Activated CD4-positive, alpha-beta T cell treated with anti-CD3 and anti-CD28 coated beads, Interleukin-2, amount 10 ng/mL, durations not matched to agents 24 days and 14 days (primary cell): Measurements from ENCODE around the gene VWF. TPM values are rescaled to one million over a fixed set of nuclear protein-coding genes. Genes with fewer than 3 reads are reported as not detected.

Source experiments
- DNase-seq: peaks from one replicate; pipeline ENCODE4 v3.0.0; 2022
- H3K27ac Mint-ChIP-seq: one replicate; pipeline ENCODE4 v1.8.0; 2022; ENCODE audit warnings: mild to moderate bottlenecking, mixed read lengths
- H3K27me3 Mint-ChIP-seq: one replicate; pipeline ENCODE4 v1.8.0; 2022; ENCODE audit warnings: mixed read lengths
- H3K36me3 Mint-ChIP-seq: one replicate; pipeline ENCODE4 v1.8.0; 2022; ENCODE audit warnings: low read depth, mild to moderate bottlenecking, mixed read lengths
- H3K4me1 Mint-ChIP-seq: one replicate; pipeline ENCODE4 v1.8.0; 2021; ENCODE audit warnings: mixed read lengths
- H3K4me3 Mint-ChIP-seq: one replicate; pipeline ENCODE4 v1.8.0; 2022; ENCODE audit warnings: mild to moderate bottlenecking, moderate library complexity, mixed read lengths
- H3K9me3 Mint-ChIP-seq: one replicate; pipeline ENCODE4 v1.8.0; 2021; ENCODE audit warnings: mixed read lengths
- intact Hi-C: fragments of 100-400 bp; cut with micrococcal nuclease; formaldehyde crosslinking; loops from one replicate; pipeline ENCODE4 v1.15.1; 2023
- total RNA-seq: library from RNA; stranded (reverse); gene quantifications from 2 replicates; pipeline ENCODE4 v1.2.3, GENCODE V29; 2022

Gene VWF
- total RNA-seq, 1 donor from 2014 or later = not detected

DNA sequence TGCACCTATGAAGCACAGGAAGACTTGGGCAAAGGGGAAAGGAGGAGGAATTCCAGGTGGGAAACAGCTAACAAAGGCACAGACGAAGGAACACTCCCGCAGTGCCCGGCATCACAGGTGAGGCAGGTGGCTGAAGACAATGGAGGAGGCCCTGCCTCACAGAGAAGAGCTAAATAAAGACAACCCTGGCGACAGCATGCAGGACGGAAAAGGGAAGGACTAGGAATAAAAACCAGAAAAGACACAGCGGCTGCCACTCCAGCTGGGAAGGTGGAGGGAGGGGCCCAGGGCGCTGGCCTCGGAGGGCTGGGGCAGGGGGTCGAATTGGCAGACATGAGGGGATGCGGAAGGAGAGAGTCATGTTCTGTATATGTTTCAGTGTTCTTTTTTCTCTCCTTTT, 136.4 kb downstream of the VWF start:
- H3K9me3 Mint-ChIP-seq = no peaks in the 10 kb centered on the region
- peaks cover 2% of the 10 kb centered on the region for H3K4me1 Mint-ChIP-seq
- H3K27ac Mint-ChIP-seq = no peak overlapping the region
- DNase-seq = peak; percentile 51
- H3K36me3 Mint-ChIP-seq = no peaks in the 10 kb centered on the region
- intact Hi-C loops = loop anchor here (1.0 kb wide), 2 partner anchors 52 to 297 kb away; no protein-coding TSS in a partner anchor
- peaks cover 3% of the 10 kb centered on the region for H3K27me3 Mint-ChIP-seq
- no peak overlapping the region for H3K4me3 Mint-ChIP-seq

DNA sequence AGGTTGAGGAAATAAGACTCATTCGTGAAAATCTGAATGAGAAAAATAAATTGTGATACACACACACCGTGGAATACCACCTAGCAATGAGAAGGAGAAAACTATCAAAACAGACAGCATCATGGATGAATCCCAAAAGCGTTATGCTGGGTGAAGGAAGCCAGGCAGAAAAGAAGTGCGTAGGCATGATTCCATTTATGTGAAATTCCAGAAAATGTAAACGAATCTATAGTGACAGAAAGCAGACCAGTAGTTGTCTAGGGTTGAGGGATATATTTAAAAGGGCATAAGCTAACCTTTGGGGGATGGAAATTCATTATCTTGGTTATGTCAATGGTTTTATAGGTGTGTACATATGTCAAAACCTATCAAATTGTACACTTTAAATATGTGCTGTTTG, 136.9 kb downstream of the VWF start:
- H3K4me1 Mint-ChIP-seq = peaks cover 2% of the 10 kb centered on the region
- H3K27ac Mint-ChIP-seq = no peak overlapping the region
- peaks cover 3% of the 10 kb centered on the region for H3K27me3 Mint-ChIP-seq
- no peaks in the 10 kb centered on the region for H3K36me3 Mint-ChIP-seq
- H3K4me3 Mint-ChIP-seq = no peak overlapping the region
- H3K9me3 Mint-ChIP-seq = no peaks in the 10 kb centered on the region
- intact Hi-C loops = no loop called here
- no peak for DNase-seq

GRCh38 chr12:5985471-5985870, 139.0 kb downstream of the VWF start:
- DNase-seq = no peak
- H3K4me3 Mint-ChIP-seq = no peak overlapping the region
- H3K9me3 Mint-ChIP-seq = no peaks in the 10 kb centered on the region
- H3K4me1 Mint-ChIP-seq = peaks cover 2% of the 10 kb centered on the region
- H3K36me3 Mint-ChIP-seq = no peaks in the 10 kb centered on the region
- H3K27ac Mint-ChIP-seq = no peak overlapping the region
- peaks cover 3% of the 10 kb centered on the region for H3K27me3 Mint-ChIP-seq
- intact Hi-C loops = no loop called here

DNA sequence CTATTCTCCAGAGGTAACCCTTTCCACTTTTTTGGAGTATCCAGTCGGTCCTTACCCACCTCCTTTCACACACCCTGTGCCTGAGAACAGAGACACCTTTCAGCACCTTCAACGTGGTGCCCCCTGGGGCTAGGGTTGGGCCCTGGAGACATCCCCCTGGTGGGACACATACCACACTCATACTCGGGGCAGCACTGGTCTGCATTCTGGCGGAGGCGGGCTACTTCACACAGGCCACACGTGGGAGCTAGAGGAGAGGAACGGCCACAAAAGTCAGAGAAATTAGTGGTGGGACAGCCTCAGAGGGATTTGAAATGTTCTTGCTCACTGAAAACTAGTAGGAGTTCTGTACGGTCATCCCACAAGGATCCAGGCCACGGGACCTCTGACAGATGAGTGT, 139.6 kb downstream of the VWF start:
- no peak overlapping the region for H3K27ac Mint-ChIP-seq
- DNase-seq = peak; percentile 49
- H3K9me3 Mint-ChIP-seq = no peaks in the 10 kb centered on the region
- H3K36me3 Mint-ChIP-seq = no peaks in the 10 kb centered on the region
- H3K4me1 Mint-ChIP-seq = peaks cover 2% of the 10 kb centered on the region
- peaks cover 3% of the 10 kb centered on the region for H3K27me3 Mint-ChIP-seq
- intact Hi-C loops = no loop called here
- H3K4me3 Mint-ChIP-seq = no peak overlapping the region

DNA sequence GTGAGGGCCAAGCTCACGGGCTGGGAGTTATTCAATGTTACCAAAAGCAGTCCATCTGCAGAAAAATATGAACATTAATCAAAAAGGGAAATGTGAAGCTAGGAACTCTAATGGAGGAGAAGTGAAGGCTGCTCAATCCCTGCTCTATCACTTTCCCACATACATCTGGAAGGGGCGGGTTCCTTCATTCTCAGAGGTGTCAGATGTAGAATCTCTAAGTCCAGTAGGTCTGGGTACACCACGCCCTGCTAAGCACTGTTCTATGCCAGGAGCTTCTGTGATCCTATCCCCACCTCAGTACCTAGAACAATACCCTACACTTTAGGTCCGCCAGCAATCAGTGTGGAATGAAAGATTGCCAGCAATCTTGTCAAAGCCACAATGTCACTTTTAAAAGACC, 142.4 kb downstream of the VWF start:
- intact Hi-C loops = no loop called here
- Mint-ChIP-seq H3K36me3 (no peaks in the 10 kb centered on the region), H3K4me3 (no peak overlapping the region), H3K9me3 (no peaks in the 10 kb centered on the region), H3K27ac (no peak overlapping the region), H3K27me3 (no peaks in the 10 kb centered on the region), H3K4me1 (no peaks in the 10 kb centered on the region)
- DNase-seq = peak; percentile 35

GRCh38 chr12:5977556-5977955, 146.9 kb downstream of the VWF start:
- intact Hi-C loops = no loop called here
- DNase-seq = no peak
- H3K27me3 Mint-ChIP-seq = peaks cover 2% of the 10 kb centered on the region
- no peaks in the 10 kb centered on the region for H3K4me1 Mint-ChIP-seq
- H3K9me3 Mint-ChIP-seq = no peaks in the 10 kb centered on the region
- H3K27ac Mint-ChIP-seq = no peak overlapping the region
- no peak overlapping the region for H3K4me3 Mint-ChIP-seq
- no peaks in the 10 kb centered on the region for H3K36me3 Mint-ChIP-seq

GRCh38 chr12:5976711-5977110, 147.8 kb downstream of the VWF start:
- Mint-ChIP-seq H3K27ac (no peak overlapping the region), H3K36me3 (no peaks in the 10 kb centered on the region), H3K27me3 (peaks cover 2% of the 10 kb centered on the region), H3K9me3 (no peaks in the 10 kb centered on the region), H3K4me3 (no peak overlapping the region), H3K4me1 (no peaks in the 10 kb centered on the region)
- no peak for DNase-seq
- intact Hi-C loops = no loop called here

DNA sequence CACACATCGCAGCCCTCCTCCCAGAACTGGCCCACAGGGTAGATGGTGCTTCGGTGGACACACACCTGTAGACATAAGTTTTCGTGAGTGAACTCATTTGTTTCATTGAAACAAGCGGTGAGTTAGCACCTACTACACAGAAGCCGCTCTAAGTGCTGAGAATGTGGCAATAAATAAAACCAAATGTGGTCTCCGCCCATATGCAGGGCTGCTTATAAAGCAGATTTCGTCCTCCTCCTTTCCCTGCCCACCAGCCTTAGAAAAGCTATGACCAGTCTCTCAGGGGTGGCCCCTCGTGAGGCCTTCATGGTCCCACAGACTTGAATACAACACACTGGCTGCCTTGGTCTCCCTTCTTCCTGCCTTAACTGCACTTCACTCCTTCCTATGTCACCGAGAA, 148.3 kb downstream of the VWF start:
- Mint-ChIP-seq H3K4me1 (no peaks in the 10 kb centered on the region), H3K27me3 (peaks cover 2% of the 10 kb centered on the region), H3K4me3 (no peak overlapping the region), H3K9me3 (no peaks in the 10 kb centered on the region), H3K27ac (no peak overlapping the region), H3K36me3 (no peaks in the 10 kb centered on the region)
- intact Hi-C loops = no loop called here
- DNase-seq = no peak

GRCh38 chr12:5973461-5974115, 150.9 kb downstream of the VWF start:
- no peak for DNase-seq
- Mint-ChIP-seq H3K9me3 (no peaks in the 10 kb centered on the region), H3K27ac (no peak overlapping the region), H3K4me3 (no peak overlapping the region), H3K4me1 (no peaks in the 10 kb centered on the region), H3K36me3 (no peaks in the 10 kb centered on the region), H3K27me3 (peaks cover 2% of the 10 kb centered on the region)
- intact Hi-C loops = no loop called here

DNA sequence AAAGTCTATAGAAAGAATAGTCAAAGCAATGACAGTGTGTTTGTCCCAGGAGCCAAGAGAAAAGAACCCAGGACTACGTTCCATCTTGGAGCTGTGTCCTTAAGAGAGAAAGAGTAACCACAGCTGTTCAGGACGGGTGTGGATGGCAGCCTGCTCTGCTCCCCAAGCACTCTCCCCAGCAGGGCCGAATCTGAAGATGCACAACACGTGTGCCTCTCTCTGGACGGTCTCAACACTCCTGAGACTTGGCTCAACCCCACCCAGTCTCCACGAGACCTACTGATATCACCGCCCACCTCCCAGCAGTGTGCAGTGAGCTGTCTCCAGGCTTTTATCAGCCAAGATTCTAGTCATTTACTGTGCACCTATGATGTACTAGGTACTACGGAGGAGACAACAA, 152.1 kb downstream of the VWF start:
- Mint-ChIP-seq H3K9me3 (no peaks in the 10 kb centered on the region), H3K36me3 (no peaks in the 10 kb centered on the region), H3K4me1 (no peaks in the 10 kb centered on the region), H3K27me3 (peaks cover 2% of the 10 kb centered on the region), H3K27ac (no peak overlapping the region), H3K4me3 (no peak overlapping the region)
- no peak for DNase-seq
- intact Hi-C loops = no loop called here

DNA sequence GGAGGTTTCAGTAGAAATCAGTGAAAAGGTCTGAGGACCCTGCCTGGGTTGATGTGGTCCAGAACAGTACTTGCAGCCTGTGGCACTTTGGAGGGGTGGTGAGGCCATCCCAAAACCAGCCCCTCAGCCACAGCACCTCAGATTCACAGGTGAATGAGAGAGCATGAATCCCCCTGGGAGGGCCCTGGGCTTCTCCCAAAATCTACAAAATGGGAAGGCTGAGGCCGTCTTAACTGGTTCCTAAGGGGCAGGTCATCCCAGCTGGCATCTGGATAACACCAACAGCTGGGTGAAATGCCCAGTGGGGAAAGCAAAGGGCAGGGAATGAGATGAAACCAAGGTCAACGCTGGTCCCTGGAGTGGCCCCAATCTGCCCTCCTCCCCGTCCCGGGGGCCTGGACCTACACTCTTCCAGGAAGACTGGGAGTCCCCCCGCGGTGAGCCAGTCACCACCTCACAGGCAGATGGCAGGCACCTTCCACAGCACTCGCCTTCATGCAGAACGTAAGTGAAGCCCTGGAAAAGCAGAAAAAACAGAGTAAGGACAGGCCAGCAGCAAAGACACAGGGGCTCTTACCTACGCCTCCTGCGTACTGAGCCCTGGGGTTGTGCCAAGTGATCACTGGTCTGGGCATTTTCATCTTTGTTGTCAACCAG, 153.1 kb downstream of the VWF start:
- Mint-ChIP-seq H3K27me3 (peaks cover 2% of the 10 kb centered on the region), H3K4me1 (no peaks in the 10 kb centered on the region), H3K36me3 (no peaks in the 10 kb centered on the region), H3K9me3 (no peaks in the 10 kb centered on the region), H3K4me3 (no peak overlapping the region), H3K27ac (no peak overlapping the region)
- intact Hi-C loops = no loop called here
- no peak for DNase-seq

DNA sequence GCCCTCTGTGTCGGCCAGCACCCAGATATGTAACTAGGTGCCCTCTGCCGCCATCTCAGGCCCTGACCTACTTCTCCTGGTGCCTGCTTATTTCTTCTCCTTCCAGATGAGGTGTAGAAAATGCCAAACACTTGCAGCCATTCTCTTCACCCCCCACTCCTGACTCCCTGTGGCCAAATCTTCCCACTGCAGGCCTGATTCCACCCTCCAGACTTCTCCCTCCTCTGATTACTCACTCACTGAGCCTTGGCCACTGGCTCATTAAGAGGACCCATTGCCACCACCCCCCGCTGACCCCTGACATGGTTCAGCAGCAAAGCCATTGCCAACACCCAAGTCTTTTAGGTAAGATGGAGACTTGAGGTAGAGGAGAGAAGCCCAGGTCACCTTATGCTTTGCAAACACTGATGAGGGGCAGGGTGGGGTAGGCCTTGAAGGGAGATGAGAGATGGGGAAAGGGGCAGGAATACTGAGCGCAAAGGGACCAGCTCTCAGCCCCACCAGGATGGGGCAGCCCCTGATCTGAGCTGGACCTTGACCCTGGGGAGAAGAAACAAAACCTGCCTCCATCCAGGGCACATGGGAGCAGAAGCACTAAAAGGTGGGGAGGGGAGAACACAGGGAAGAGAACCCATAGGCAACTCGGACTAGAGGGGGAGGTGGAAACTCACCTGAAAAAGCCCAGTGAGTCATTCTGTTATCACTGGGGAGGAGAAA, 154.3 kb downstream of the VWF start:
- H3K9me3 Mint-ChIP-seq = no peaks in the 10 kb centered on the region
- H3K4me3 Mint-ChIP-seq = no peak overlapping the region
- peaks cover 3% of the 10 kb centered on the region for H3K27me3 Mint-ChIP-seq
- intact Hi-C loops = loop anchor here (5.0 kb wide), 1 partner anchor 67 kb away; no protein-coding TSS in a partner anchor
- H3K4me1 Mint-ChIP-seq = no peaks in the 10 kb centered on the region
- no peaks in the 10 kb centered on the region for H3K36me3 Mint-ChIP-seq
- no peak overlapping the region for H3K27ac Mint-ChIP-seq
- DNase-seq = no peak

GRCh38 chr12:5969156-5969973, 155.1 kb downstream of the VWF start:
- no peak for DNase-seq
- Mint-ChIP-seq H3K9me3 (no peaks in the 10 kb centered on the region), H3K4me1 (no peaks in the 10 kb centered on the region), H3K4me3 (no peak overlapping the region), H3K36me3 (no peaks in the 10 kb centered on the region), H3K27me3 (peaks cover 7% of the 10 kb centered on the region), H3K27ac (no peak overlapping the region)
- intact Hi-C loops = loop anchor here (5.0 kb wide), 1 partner anchor 68 kb away; no protein-coding TSS in a partner anchor
